GM19468 (cell line): ENCODE measurements around the gene FDX1.

Experiments
- ATAC-seq: cut with Tn5 transposase; IDR thresholded peaks from one replicate; pipeline ENCODE4 v1.9.1; 2021; ENCODE audit warnings: mild to moderate bottlenecking, moderate library complexity, moderate number of reproducible peaks; ENCODE audit not compliant: unreplicated experiment; ENCODE audit errors: extremely low read depth

The FDX1 gene

GRCh38 chr11:110455718-110456117, 26.0 kb downstream of the FDX1 start:
- peak; percentile 20 for ATAC-seq

GRCh38 chr11:110463153-110463552, 33.4 kb downstream of the FDX1 start:
- no peak for ATAC-seq

- ATAC-seq: no peak
Observed at GRCh38 chr11:110465231-110465630, 35.5 kb downstream of the FDX1 start.

GRCh38 chr11:110467556-110467955, 37.8 kb downstream of the FDX1 start:
- no peak for ATAC-seq

GRCh38 chr11:110468121-110468520, 38.4 kb downstream of the FDX1 start:
- no peak for ATAC-seq

GRCh38 chr11:110469127-110469526, 39.4 kb downstream of the FDX1 start:
- no peak for ATAC-seq

- no peak for ATAC-seq
Observed at GRCh38 chr11:110470716-110471115, 41.0 kb downstream of the FDX1 start.

- no peak for ATAC-seq
Observed at GRCh38 chr11:110471371-110471770, 41.6 kb downstream of the FDX1 start.

- no peak for ATAC-seq
Observed at GRCh38 chr11:110472858-110473257, 43.1 kb downstream of the FDX1 start.

- ATAC-seq: no peak
Observed at GRCh38 chr11:110473706-110474105, 44.0 kb downstream of the FDX1 start.

- ATAC-seq: no peak
Observed at GRCh38 chr11:110474578-110474977, 44.8 kb downstream of the FDX1 start.

- ATAC-seq: no peak
Observed at GRCh38 chr11:110475671-110476070, 45.9 kb downstream of the FDX1 start.

GRCh38 chr11:110478410-110478809, 48.7 kb downstream of the FDX1 start:
- no peak for ATAC-seq

- no peak for ATAC-seq
Observed at GRCh38 chr11:110479108-110480101, 49.7 kb downstream of the FDX1 start.

- no peak for ATAC-seq
Observed at GRCh38 chr11:110481523-110481922, 51.8 kb downstream of the FDX1 start.

- no peak for ATAC-seq
Observed at GRCh38 chr11:110486156-110486555, 56.4 kb downstream of the FDX1 start.

- no peak for ATAC-seq
Observed at GRCh38 chr11:110488446-110488845, 58.7 kb downstream of the FDX1 start.

GRCh38 chr11:110490886-110491285, 61.1 kb downstream of the FDX1 start:
- no peak for ATAC-seq

GRCh38 chr11:110491577-110492320, 62.0 kb downstream of the FDX1 start:
- no peak for ATAC-seq

GRCh38 chr11:110492321-110492685, 62.6 kb downstream of the FDX1 start:
- no peak for ATAC-seq

- no peak for ATAC-seq
Observed at GRCh38 chr11:110493346-110493745, 63.6 kb downstream of the FDX1 start.
